Mesodermal cell (in vitro differentiated cells): ENCODE measurements around the gene ZNF175. TPM values are rescaled to one million over a fixed set of nuclear protein-coding genes. Genes with fewer than 3 reads are reported as not detected.

Experiments used
- H3K27ac ChIP-seq: 2 replicates; pipeline ENCODE4 v1.7.0; 2013; ENCODE audit warnings: mild to moderate bottlenecking, low read depth, low read length, moderate library complexity; ENCODE audit not compliant: severe bottlenecking
- H3K36me3 ChIP-seq: 2 replicates; pipeline ENCODE4 v1.7.1; 2013; ENCODE audit warnings: mild to moderate bottlenecking, low read length, moderate library complexity; ENCODE audit not compliant: control insufficient read depth, insufficient read depth
- H3K4me1 ChIP-seq: one replicate; pipeline ENCODE4 v1.7.1; 2013; ENCODE audit warnings: mild to moderate bottlenecking, low read length; ENCODE audit not compliant: insufficient read depth, control insufficient read depth, poor library complexity, severe bottlenecking
- H3K4me3 ChIP-seq: 2 replicates; pipeline ENCODE4 v1.7.0; 2013; ENCODE audit warnings: low read length, control low read depth, mild to moderate bottlenecking; ENCODE audit not compliant: insufficient read depth, poor library complexity, severe bottlenecking; ENCODE audit errors: extremely low read depth
- H3K9me3 ChIP-seq: 2 replicates; pipeline ENCODE4 v1.7.1; 2013; ENCODE audit warnings: mild to moderate bottlenecking, low read length, moderate library complexity; ENCODE audit not compliant: control insufficient read depth
- WGBS, 2 experiments: methylation state at CpG; one replicate each; pipeline ENCODE4 v1.1.5; 2013; ENCODE audit warnings: missing lambda C conversion rate in 2 of 2; ENCODE audit not compliant: insufficient coverage in 2 of 2; 5-methylcytosine and 5-hydroxymethylcytosine counted together
- polyA plus RNA-seq, 2 experiments: library from polyadenylated mRNA; stranded (reverse); fragments of 50-300 nt; gene quantifications; one replicate each; pipeline ENCODE4 v1.2.3, GENCODE V29; 2013

Gene ZNF175
- polyA plus RNA-seq (2013, experiment 1 of 2) = 11.2 TPM
- 9.0 TPM for polyA plus RNA-seq (2013, experiment 2 of 2)

GRCh38 chr19:51570962-51571575, at the start of gene ZNF175:
TSS of gene ZNF175 (plus strand) at chr19:51571283. CDS start at chr19:51573330, 2,047 bp downstream.
- WGBS, 2 experiments = 0% methylated on average over 23 to 28 of the region's 30 CpGs
- Histone ChIP-seq H3K4me3 (peak within 1 kb of the TSS; percentile 90), H3K27ac (peak within 1 kb of the TSS; percentile 41), H3K9me3 (no peaks in the 10 kb centered on the region), H3K4me1 (peaks cover 25% of the 10 kb centered on the region), H3K36me3 (peaks cover 33% of the 10 kb centered on the region)

GRCh38 chr19:51521357-51521756, 49.7 kb upstream of the ZNF175 start:
- H3K36me3 ChIP-seq = no peaks in the 10 kb centered on the region

DNA sequence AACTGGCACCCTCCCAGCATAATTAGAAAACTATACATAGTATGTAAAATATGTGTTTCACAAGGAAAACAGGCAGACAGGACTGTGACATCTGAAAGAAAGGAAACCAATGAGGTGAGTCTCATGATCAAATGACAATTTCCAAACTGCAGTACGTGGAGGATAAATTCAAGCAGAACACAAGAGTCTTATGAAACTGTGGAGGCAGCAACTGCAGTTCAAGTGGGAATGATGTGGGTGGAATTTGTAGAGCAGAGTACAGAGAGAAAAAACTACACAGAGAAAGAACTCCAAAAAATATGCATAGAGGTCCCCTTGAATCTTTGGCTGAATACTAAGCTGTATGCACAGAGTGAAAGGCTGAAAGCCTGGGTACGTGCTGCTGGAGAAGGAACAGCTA, 49.3 kb upstream of the ZNF175 start:
- Histone ChIP-seq H3K9me3 (peaks cover 5% of the 10 kb centered on the region), H3K36me3 (no peaks in the 10 kb centered on the region), H3K27ac (no peak overlapping the region), H3K4me1 (no peaks in the 10 kb centered on the region), H3K4me3 (no peak overlapping the region)
- WGBS, 2 experiments = 82 to 89% methylated on average over 1 of the region's 2 CpGs

More at GRCh38 chr19:51521357-51521756, 49.7 kb upstream of the ZNF175 start:
- Histone ChIP-seq H3K27ac (no peak overlapping the region), H3K4me1 (no peaks in the 10 kb centered on the region), H3K9me3 (peaks cover 5% of the 10 kb centered on the region), H3K4me3 (no peak overlapping the region)
- WGBS, 2 experiments = 60 to 100% methylated on average over 1 of the region's 2 CpGs

- Histone ChIP-seq H3K27ac (no peak overlapping the region), H3K4me1 (no peaks in the 10 kb centered on the region), H3K36me3 (no peaks in the 10 kb centered on the region), H3K4me3 (no peak overlapping the region), H3K9me3 (no peaks in the 10 kb centered on the region)
- WGBS, 2 experiments = 84 to 85% methylated on average over 6 to 7 of the region's 8 CpGs
These were observed 46.3 kb upstream of the ZNF175 start for GRCh38 chr19:51524666-51525264.

- no peaks in the 10 kb centered on the region for H3K36me3 ChIP-seq
- H3K4me1 ChIP-seq = no peaks in the 10 kb centered on the region
- 43 to 61% methylated on average over 3 to 4 of the region's 4 CpGs for WGBS, 2 experiments
- H3K27ac ChIP-seq = no peak overlapping the region
- no peak overlapping the region for H3K4me3 ChIP-seq
- H3K9me3 ChIP-seq = no peaks in the 10 kb centered on the region
These were observed 45.4 kb upstream of the ZNF175 start for GRCh38 chr19:51525651-51526050.

GRCh38 chr19:51529301-51529700, 41.8 kb upstream of the ZNF175 start:
- Histone ChIP-seq H3K36me3 (no peaks in the 10 kb centered on the region), H3K9me3 (no peaks in the 10 kb centered on the region), H3K27ac (no peak overlapping the region), H3K4me3 (no peak overlapping the region), H3K4me1 (no peaks in the 10 kb centered on the region)
- 100% methylated on average over 1 of the region's 2 CpGs; no CpG with 5 or more reads in 1 of the 2 experiments for WGBS, 2 experiments

- no peak overlapping the region for H3K27ac ChIP-seq
- no peak overlapping the region for H3K4me3 ChIP-seq
- H3K9me3 ChIP-seq = peaks cover 4% of the 10 kb centered on the region
- WGBS, 2 experiments = 81 to 87% methylated on average over 5 to 6 of the region's 8 CpGs
- no peaks in the 10 kb centered on the region for H3K36me3 ChIP-seq
- peaks cover 9% of the 10 kb centered on the region for H3K4me1 ChIP-seq
These were observed 40.5 kb upstream of the ZNF175 start for GRCh38 chr19:51530616-51531015.

- H3K36me3 ChIP-seq = no peaks in the 10 kb centered on the region
- H3K4me1 ChIP-seq = peaks cover 12% of the 10 kb centered on the region
- H3K27ac ChIP-seq = no peak within 1 kb of the TSS
- H3K9me3 ChIP-seq = peaks cover 4% of the 10 kb centered on the region
- 47 to 48% methylated on average over 15 to 19 of the region's 25 CpGs for WGBS, 2 experiments
- no peak within 1 kb of the TSS for H3K4me3 ChIP-seq
These were observed 39.5 kb upstream of the ZNF175 start, which contains the start of gene SIGLEC6 for GRCh38 chr19:51531349-51532315. TSS of gene SIGLEC6 (minus strand) at chr19:51531670. CDS start at chr19:51531648, 22 bp downstream.

DNA sequence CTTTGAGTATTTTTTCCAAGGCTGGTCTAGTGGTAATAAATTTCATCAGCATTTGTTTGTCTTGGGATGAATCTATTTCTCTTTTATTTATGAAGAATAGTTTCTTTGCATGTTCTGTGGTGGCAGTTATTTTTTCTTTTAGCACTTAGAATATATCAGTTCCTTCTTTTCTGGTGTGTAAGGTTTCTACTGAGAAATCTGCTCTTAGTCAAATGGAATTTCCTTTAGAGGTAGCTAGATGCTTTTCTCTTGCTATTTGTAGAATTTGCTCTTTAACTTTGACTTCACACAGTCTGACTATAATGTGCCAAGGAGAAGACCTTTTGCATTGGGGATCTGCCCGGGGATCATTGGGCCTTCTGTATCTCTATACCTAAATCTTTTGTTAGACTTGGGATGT, 35.5 kb upstream of the ZNF175 start:
- no peaks in the 10 kb centered on the region for H3K36me3 ChIP-seq
- H3K9me3 ChIP-seq = peaks cover 4% of the 10 kb centered on the region
- no CpG with 5 or more reads among the region's 1 CpG for WGBS, 2 experiments
- peak overlapping the region; percentile 33 for H3K27ac ChIP-seq
- H3K4me3 ChIP-seq = no peak overlapping the region
- peaks cover 12% of the 10 kb centered on the region for H3K4me1 ChIP-seq

DNA sequence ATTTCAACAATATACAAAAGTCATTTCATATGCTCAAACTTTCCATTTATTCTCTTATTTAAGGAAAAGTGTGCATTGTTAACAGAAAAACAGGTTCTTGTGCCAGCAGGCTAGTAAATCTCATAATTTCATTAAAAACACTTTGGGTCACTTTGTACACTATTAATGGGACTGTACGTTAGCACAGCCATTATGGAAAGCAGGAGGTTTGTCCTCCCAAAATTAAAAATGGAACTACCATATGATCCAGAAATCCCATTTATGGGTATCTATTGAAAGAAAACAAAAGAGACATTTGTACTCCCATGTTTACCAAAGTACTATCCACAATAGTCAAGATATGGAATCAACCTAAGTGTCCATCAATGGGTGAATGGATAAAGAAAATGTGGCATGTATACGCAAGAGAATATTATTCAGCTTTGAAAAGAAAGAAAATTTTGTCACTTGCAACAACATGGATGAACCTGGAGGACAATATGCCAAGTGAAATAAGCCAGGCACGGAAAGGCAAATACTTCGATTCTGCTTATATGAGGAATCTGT, 31.2 kb upstream of the ZNF175 start:
- Histone ChIP-seq H3K4me1 (peaks cover 18% of the 10 kb centered on the region), H3K36me3 (no peaks in the 10 kb centered on the region), H3K4me3 (no peak overlapping the region), H3K9me3 (no peaks in the 10 kb centered on the region), H3K27ac (no peak overlapping the region)
- WGBS, 2 experiments = 77 to 86% methylated on average over 3 of the region's 4 CpGs
